K562 (cell line): Measurements from ENCODE around the gene CUL1. TPM values are rescaled to one million over a fixed set of nuclear protein-coding genes. Genes with fewer than 3 reads are reported as not detected.

ENCODE experiments used
- BRCA1 ChIP-seq, 2 experiments: fragments of 450-650 bp in 1 of 2; sonication (generic) in 1 of 2; formaldehyde crosslinking in 1 of 2; IDR thresholded peaks; 2 replicates each; pipeline versions ENCODE4 v1.5.0 to v1.6.1; 2017 to 2020; ENCODE audit warnings: mild to moderate bottlenecking in 1 of 2, missing genetic modification reagents in 1 of 2
- CEBPG ChIP-seq, 3 experiments: fragments of 200-800 bp in 1 of 3; sonication (Bioruptor generic) in 1 of 3; sonication (generic) in 1 of 3; formaldehyde crosslinking in 1 of 3; IDR thresholded peaks in 2 of 3; conservative IDR thresholded peaks in 1 of 3; 2 replicates each; pipeline versions ENCODE4 v1.6.1 to v1.8.0; 2016 to 2022; ENCODE audit warnings: missing compliant biosample characterization in 2 of 3, missing genetic modification characterization in 2 of 3, mild to moderate bottlenecking in 1 of 3, missing genetic modification reagents in 1 of 3
- CREB3L1 ChIP-seq: fragments of 450-650 bp; IDR thresholded peaks from 2 replicates; pipeline ENCODE4 v1.6.1; 2014; ENCODE audit warnings: low read depth, mild to moderate bottlenecking, moderate library complexity, borderline replicate concordance
- CTCFL ChIP-seq: IDR thresholded peaks from 2 replicates; pipeline ENCODE4 v1.6.1; 2011; ENCODE audit warnings: borderline replicate concordance, low read depth, mild to moderate bottlenecking, moderate library complexity, low read length; ENCODE audit not compliant: insufficient read depth, poor library complexity, severe bottlenecking
- EP400 ChIP-seq: fragments of 450-650 bp; IDR thresholded peaks from 2 replicates; pipeline ENCODE4 v1.6.1; 2017; ENCODE audit warnings: antibody characterized with exemption, mild to moderate bottlenecking, moderate library complexity
- FOXP1 ChIP-seq: sonication (generic); formaldehyde crosslinking; IDR thresholded peaks from 2 replicates; pipeline ENCODE4 v1.8.0; 2022; ENCODE audit warnings: mild to moderate bottlenecking, missing genetic modification reagents
- GATAD2B ChIP-seq: fragments of 450-650 bp; IDR thresholded peaks from 2 replicates; pipeline ENCODE4 v1.6.1; 2017; ENCODE audit warnings: mild to moderate bottlenecking, borderline replicate concordance
- KLF6 ChIP-seq: fragments of 250-450 bp; sonication (Bioruptor Pico); IDR thresholded peaks from 2 replicates; pipeline ENCODE4 v1.4.0; 2020; ENCODE audit warnings: mild to moderate bottlenecking, moderate library complexity, borderline replicate concordance
- MAFF ChIP-seq: IDR thresholded peaks from 2 replicates; pipeline ENCODE4 v1.6.1; 2012; ENCODE audit warnings: low read length, improper control_type of control experiment
- MIER1 ChIP-seq: fragments of 450-650 bp; IDR thresholded peaks from 2 replicates; pipeline ENCODE4 v1.6.1; 2016; ENCODE audit warnings: antibody characterized with exemption, mild to moderate bottlenecking, low read depth
- PHF21A ChIP-seq: fragments of 450-650 bp; IDR thresholded peaks from 2 replicates; pipeline ENCODE4 v1.6.1; 2017; ENCODE audit warnings: low read depth, borderline replicate concordance
- SRSF7 ChIP-seq: fragments of 200-400 bp; formaldehyde crosslinking; optimal IDR thresholded peaks from 2 replicates; pipeline ENCODE3; 2017; ENCODE audit warnings: mild to moderate bottlenecking, low read depth, low read length
- TCF7 ChIP-seq: sonication (generic); IDR thresholded peaks from 2 replicates; pipeline ENCODE4 v1.6.1; 2016; ENCODE audit warnings: antibody characterized with exemption, borderline replicate concordance
- THAP7 ChIP-seq: fragments of 250-450 bp; sonication (Bioruptor Pico); IDR thresholded peaks from 2 replicates; pipeline ENCODE4 v1.5.0; 2021
- ZBTB33 ChIP-seq: sonication (generic); formaldehyde crosslinking; IDR thresholded peaks from 2 replicates; pipeline ENCODE4 v1.8.1; 2023; ENCODE audit warnings: mild to moderate bottlenecking, missing genetic modification reagents
- ZNF134 ChIP-seq: fragments of 250-450 bp; sonication (Bioruptor Pico); conservative IDR thresholded peaks from 2 replicates; pipeline ENCODE4 v1.4.0; 2020
- ZNF395 ChIP-seq: fragments of 200-800 bp; sonication (Bioruptor generic); IDR thresholded peaks from 2 replicates; pipeline ENCODE4 v1.6.1; 2017; ENCODE audit warnings: missing genetic modification characterization, missing compliant biosample characterization
- ZNF766 ChIP-seq: fragments of 200-800 bp; sonication (Bioruptor generic); conservative IDR thresholded peaks from 2 replicates; pipeline ENCODE4 v1.6.1; 2016; ENCODE audit warnings: missing genetic modification characterization, missing compliant biosample characterization
- polyA plus RNA-seq, 8 experiments: library from polyadenylated mRNA; depleted of rRNA in 4 of 8; stranded (reverse) in 5 of 8; unstranded in 3 of 8; fragments of >200 nt; fragmentation: Nextera tagmentation in 2 of 8; fragmentation: Illumina TruSeq in 1 of 8; extraction: Ambion mirVana in 2 of 8; extraction: Trizol in 1 of 8; gene quantifications; 2 replicates each; pipeline versions ENCODE4 v1.2.1 to v1.2.3, GENCODE V29; 2011 to 2014; ENCODE audit warnings: inconsistent platforms in 1 of 8, missing spikeins in 1 of 8
- total RNA-seq, 7 experiments: library from RNA; depleted of rRNA in 6 of 7; stranded (reverse); fragments of >200 nt in 6 of 7; fragmentation: Illumina TruSeq in 2 of 7; extraction: Trizol in 2 of 7; gene quantifications; 2 replicates each; pipeline versions ENCODE4 v1.2.1 to v1.2.3, GENCODE V29; 2011 to 2021; ENCODE audit warnings: low replicate concordance in 1 of 7

CUL1 gene
- total and polyA plus RNA-seq, 9 of the 15 experiments (the other 6 are each of a cell fraction or from before 2014, with no cell fraction given), result 31.5 to 107 (median 96.5) TPM

GRCh38 chr7:148849393-148850098 lies 150.8 kb downstream of the CUL1 start (continued):
- TF ChIP-seq CREB3L1 (no peak), GATAD2B (no peak), PHF21A (no peak), ZNF134 (CRISPR knock-in tag) (no peak), TCF7 (no peak), CTCFL (no peak), ZNF766 (CRISPR knock-in tag) (no peak), MIER1 (no peak), FOXP1 (no peak), MAFF (peak; percentile 6; the same call in 1 of the 2 replicates), ZBTB33 (CRISPR knock-in tag) (no peak), KLF6 (CRISPR knock-in tag) (no peak), CEBPG (CRISPR knock-in tag; IDR thresholded peaks at IDR 0.05) (0 out of 2 replicates have a peak, but pooled peaks have one; percentile 8), CEBPG (tag; conservative IDR thresholded peaks at IDR 0.05 in 1 of 2, IDR thresholded peaks at IDR 0.05 in 1 of 2) (peak in 1 of 2 experiments; percentile 66; a peak in 2 of 4 replicates), THAP7 (no peak), BRCA1 (IDR thresholded peaks at IDR 0.05) (no peak), BRCA1 (CRISPR knock-in tag; IDR thresholded peaks at IDR 0.05) (no peak), EP400 (0 out of 2 replicates have a peak, but pooled peaks have one; percentile 4), SRSF7 (no peak), ZNF395 (CRISPR knock-in tag) (no peak)
